ENCODE results near the gene DOK7.

Gene DOK7

GRCh38 chr4:3462790-3463415 is at the start of gene DOK7:
DOK7 (plus strand) TSS chr4:3463306; CDS start chr4:3463376, 70 bp downstream.
- H3K27me3 ChIP-seq (ENCODE audit: control insufficient read depth in 5 of 5, insufficient read depth in 4 of 5, low read length in 5 of 5): peaks cover 5 to 31% (median 17%) of the 10 kb centered on the region in 5 donors
- H3K27ac ChIP-seq (ENCODE audit: low read depth, low read length): no peak within 1 kb of the TSS
- H3K9me3 ChIP-seq (ENCODE audit: control insufficient read depth in 5 of 5, low read length in 5 of 5): no peaks in the 10 kb centered on the region
- peaks cover 0 to 5% (median 3%) of the 10 kb centered on the region in 5 donors for H3K4me1 ChIP-seq (ENCODE audit: control insufficient read depth in 5 of 5, insufficient read depth in 5 of 5, low read length in 5 of 5)
- no peaks in the 10 kb centered on the region for H3K36me3 ChIP-seq (ENCODE audit: control insufficient read depth in 5 of 5, insufficient read depth in 5 of 5, low read length in 5 of 5)
- H3K4me3 ChIP-seq (ENCODE audit: low read depth in 1 of 5, low read length in 5 of 5): peak within 1 kb of the TSS in 1 of 5 donors; percentile 11
- no peak within 1 kb of the TSS for H3K9ac ChIP-seq (ENCODE audit: low read length in 5 of 5)

GRCh38 chr4:3413675-3414420 is 49.3 kb upstream of the DOK7 start:
- H3K36me3 ChIP-seq (ENCODE audit: control insufficient read depth in 5 of 5, insufficient read depth in 5 of 5, low read length in 5 of 5): peaks cover 0 to 40% (median 31%) of the 10 kb centered on the region in 5 donors
- no peak overlapping the region for H3K27ac ChIP-seq (ENCODE audit: low read depth, low read length)
- H3K9ac ChIP-seq (ENCODE audit: low read length in 5 of 5): no peak overlapping the region
- H3K4me1 ChIP-seq (ENCODE audit: control insufficient read depth in 5 of 5, insufficient read depth in 5 of 5, low read length in 5 of 5): peaks cover 0 to 24% (median 11%) of the 10 kb centered on the region in 5 donors
- no peaks in the 10 kb centered on the region for H3K27me3 ChIP-seq (ENCODE audit: control insufficient read depth in 5 of 5, insufficient read depth in 4 of 5, low read length in 5 of 5)
- no peak overlapping the region for H3K4me3 ChIP-seq (ENCODE audit: low read depth in 1 of 5, low read length in 5 of 5)
- H3K9me3 ChIP-seq (ENCODE audit: control insufficient read depth in 5 of 5, low read length in 5 of 5): no peaks in the 10 kb centered on the region

GRCh38 chr4:3414421-3415279 is 48.5 kb upstream of the DOK7 start:
- no peak overlapping the region for H3K9ac ChIP-seq (ENCODE audit: low read length in 5 of 5)

GRCh38 chr4:3415471-3416141 is 47.5 kb upstream of the DOK7 start:
- Histone ChIP-seq H3K27me3 (ENCODE audit: control insufficient read depth in 5 of 5, insufficient read depth in 4 of 5, low read length in 5 of 5) (no peaks in the 10 kb centered on the region), H3K9me3 (ENCODE audit: control insufficient read depth in 5 of 5, low read length in 5 of 5) (no peaks in the 10 kb centered on the region), H3K4me1 (ENCODE audit: control insufficient read depth in 5 of 5, insufficient read depth in 5 of 5, low read length in 5 of 5) (peaks cover 0 to 24% (median 11%) of the 10 kb centered on the region in 5 donors), H3K36me3 (ENCODE audit: control insufficient read depth in 5 of 5, insufficient read depth in 5 of 5, low read length in 5 of 5) (peaks cover 0 to 50% (median 37%) of the 10 kb centered on the region in 5 donors), H3K27ac (ENCODE audit: low read depth, low read length) (no peak overlapping the region), H3K9ac (ENCODE audit: low read length in 5 of 5) (no peak overlapping the region), H3K4me3 (ENCODE audit: low read depth in 1 of 5, low read length in 5 of 5) (no peak overlapping the region)

More at GRCh38 chr4:3414421-3415279, 48.5 kb upstream of the DOK7 start:
- H3K27ac ChIP-seq (ENCODE audit: low read depth, low read length): no peak overlapping the region
- no peak overlapping the region for H3K4me3 ChIP-seq (ENCODE audit: low read depth in 1 of 5, low read length in 5 of 5)
- peaks cover 0 to 44% (median 33%) of the 10 kb centered on the region in 5 donors for H3K36me3 ChIP-seq (ENCODE audit: control insufficient read depth in 5 of 5, insufficient read depth in 5 of 5, low read length in 5 of 5)
- H3K9me3 ChIP-seq (ENCODE audit: control insufficient read depth in 5 of 5, low read length in 5 of 5): no peaks in the 10 kb centered on the region
- H3K27me3 ChIP-seq (ENCODE audit: control insufficient read depth in 5 of 5, insufficient read depth in 4 of 5, low read length in 5 of 5): no peaks in the 10 kb centered on the region
- H3K4me1 ChIP-seq (ENCODE audit: control insufficient read depth in 5 of 5, insufficient read depth in 5 of 5, low read length in 5 of 5): peaks cover 0 to 24% (median 11%) of the 10 kb centered on the region in 5 donors

- no peak overlapping the region for H3K4me3 ChIP-seq (ENCODE audit: low read depth in 1 of 5, low read length in 5 of 5)
- H3K9me3 ChIP-seq (ENCODE audit: control insufficient read depth in 5 of 5, low read length in 5 of 5): no peaks in the 10 kb centered on the region
- H3K27ac ChIP-seq (ENCODE audit: low read depth, low read length): no peak overlapping the region
- H3K9ac ChIP-seq (ENCODE audit: low read length in 5 of 5): no peak overlapping the region
- peaks cover 0 to 57% (median 42%) of the 10 kb centered on the region in 5 donors for H3K36me3 ChIP-seq (ENCODE audit: control insufficient read depth in 5 of 5, insufficient read depth in 5 of 5, low read length in 5 of 5)
- no peaks in the 10 kb centered on the region for H3K27me3 ChIP-seq (ENCODE audit: control insufficient read depth in 5 of 5, insufficient read depth in 4 of 5, low read length in 5 of 5)
- peaks cover 0 to 24% (median 11%) of the 10 kb centered on the region in 5 donors for H3K4me1 ChIP-seq (ENCODE audit: control insufficient read depth in 5 of 5, insufficient read depth in 5 of 5, low read length in 5 of 5)
Observed at GRCh38 chr4:3416270-3416669, 46.8 kb upstream of the DOK7 start.

GRCh38 chr4:3416821-3417221 is 46.3 kb upstream of the DOK7 start:
- no peaks in the 10 kb centered on the region for H3K9me3 ChIP-seq (ENCODE audit: control insufficient read depth in 5 of 5, low read length in 5 of 5)
- peaks cover 0 to 62% (median 48%) of the 10 kb centered on the region in 5 donors for H3K36me3 ChIP-seq (ENCODE audit: control insufficient read depth in 5 of 5, insufficient read depth in 5 of 5, low read length in 5 of 5)
- H3K27me3 ChIP-seq (ENCODE audit: control insufficient read depth in 5 of 5, insufficient read depth in 4 of 5, low read length in 5 of 5): no peaks in the 10 kb centered on the region
- H3K9ac ChIP-seq (ENCODE audit: low read length in 5 of 5): no peak overlapping the region
- H3K27ac ChIP-seq (ENCODE audit: low read depth, low read length): no peak overlapping the region
- peaks cover 0 to 24% (median 11%) of the 10 kb centered on the region in 5 donors for H3K4me1 ChIP-seq (ENCODE audit: control insufficient read depth in 5 of 5, insufficient read depth in 5 of 5, low read length in 5 of 5)
- no peak overlapping the region for H3K4me3 ChIP-seq (ENCODE audit: low read depth in 1 of 5, low read length in 5 of 5)

- Histone ChIP-seq H3K36me3 (ENCODE audit: control insufficient read depth in 5 of 5, insufficient read depth in 5 of 5, low read length in 5 of 5) (peaks cover 0 to 68% (median 49%) of the 10 kb centered on the region in 5 donors), H3K9me3 (ENCODE audit: control insufficient read depth in 5 of 5, low read length in 5 of 5) (no peaks in the 10 kb centered on the region), H3K9ac (ENCODE audit: low read length in 5 of 5) (no peak overlapping the region), H3K4me1 (ENCODE audit: control insufficient read depth in 5 of 5, insufficient read depth in 5 of 5, low read length in 5 of 5) (peaks cover 0 to 19% (median 7%) of the 10 kb centered on the region in 5 donors), H3K27me3 (ENCODE audit: control insufficient read depth in 5 of 5, insufficient read depth in 4 of 5, low read length in 5 of 5) (no peaks in the 10 kb centered on the region), H3K27ac (ENCODE audit: low read depth, low read length) (no peak overlapping the region), H3K4me3 (ENCODE audit: low read depth in 1 of 5, low read length in 5 of 5) (no peak overlapping the region)
Observed at GRCh38 chr4:3417448-3417847, 45.7 kb upstream of the DOK7 start.

GRCh38 chr4:3418029-3418762 is 44.9 kb upstream of the DOK7 start:
- Histone ChIP-seq H3K4me3 (ENCODE audit: low read depth in 1 of 5, low read length in 5 of 5) (no peak overlapping the region), H3K9me3 (ENCODE audit: control insufficient read depth in 5 of 5, low read length in 5 of 5) (no peaks in the 10 kb centered on the region), H3K27me3 (ENCODE audit: control insufficient read depth in 5 of 5, insufficient read depth in 4 of 5, low read length in 5 of 5) (no peaks in the 10 kb centered on the region), H3K9ac (ENCODE audit: low read length in 5 of 5) (no peak overlapping the region), H3K27ac (ENCODE audit: low read depth, low read length) (no peak overlapping the region), H3K4me1 (ENCODE audit: control insufficient read depth in 5 of 5, insufficient read depth in 5 of 5, low read length in 5 of 5) (peaks cover 0 to 17% (median 5%) of the 10 kb centered on the region in 5 donors), H3K36me3 (ENCODE audit: control insufficient read depth in 5 of 5, insufficient read depth in 5 of 5, low read length in 5 of 5) (peaks cover 0 to 76% (median 56%) of the 10 kb centered on the region in 5 donors)
